Fibroblast of villous mesenchyme (primary cell): Measurements from ENCODE around the gene RLN3. TPM values are rescaled to one million over a fixed set of nuclear protein-coding genes. Genes with fewer than 3 reads are reported as not detected.

ENCODE experiments used
- DNase-seq: peaks from one replicate; pipeline ENCODE4 v3.0.0-alpha.2; 2010; ENCODE audit warnings: low read depth
- H3K4me3 ChIP-seq: 2 replicates; pipeline ENCODE4 v1.5.1; 2011; ENCODE audit warnings: low read depth, mild to moderate bottlenecking, low read length
- CTCF ChIP-seq: IDR thresholded peaks from 2 replicates; pipeline ENCODE4 v1.5.1; 2012; ENCODE audit warnings: low read depth, mild to moderate bottlenecking, low read length; ENCODE audit not compliant: insufficient read depth
- total RNA-seq: library from RNA; depleted of rRNA; stranded (reverse); fragments of >200 nt; gene quantifications from 2 replicates; pipeline ENCODE4 v1.2.3, GENCODE V29; 2012

Gene RLN3
- total RNA-seq, 1 donor = not detected

GRCh38 chr19:13981467-13981866 is 46.5 kb upstream of the RLN3 start:
- H3K4me3 ChIP-seq = no peak overlapping the region
- no peak for DNase-seq
- no peak for TF ChIP-seq CTCF

GRCh38 chr19:13981988-13982501 is 45.9 kb upstream of the RLN3 start:
- no peak overlapping the region for H3K4me3 ChIP-seq
- no peak for DNase-seq
- TF ChIP-seq CTCF = no peak

- DNase-seq = no peak
- no peak for TF ChIP-seq CTCF
These were observed 45.2 kb upstream of the RLN3 start for GRCh38 chr19:13982773-13983172.

GRCh38 chr19:13983213-13983889 is 44.6 kb upstream of the RLN3 start:
- no peak overlapping the region for H3K4me3 ChIP-seq
- TF ChIP-seq CTCF = no peak
- no peak for DNase-seq

More at GRCh38 chr19:13982773-13983172, 45.2 kb upstream of the RLN3 start:
- no peak overlapping the region for H3K4me3 ChIP-seq

- H3K4me3 ChIP-seq = no peak overlapping the region
- no peak for DNase-seq
- no peak for TF ChIP-seq CTCF
These were observed 43.8 kb upstream of the RLN3 start for GRCh38 chr19:13984186-13984585.

GRCh38 chr19:13984875-13985741 is 42.8 kb upstream of the RLN3 start:
- TF ChIP-seq CTCF = no peak
- no peak overlapping the region for H3K4me3 ChIP-seq
- DNase-seq = peak; percentile 71
